ENCODE measurements around the gene SLC5A2.

SLC5A2 gene

GRCh38 chr16:31458844-31459686 lies 23.9 kb upstream of the SLC5A2 start, which contains the start of gene ARMC5 (continued):
- TF ChIP-seq, protein P1, sequence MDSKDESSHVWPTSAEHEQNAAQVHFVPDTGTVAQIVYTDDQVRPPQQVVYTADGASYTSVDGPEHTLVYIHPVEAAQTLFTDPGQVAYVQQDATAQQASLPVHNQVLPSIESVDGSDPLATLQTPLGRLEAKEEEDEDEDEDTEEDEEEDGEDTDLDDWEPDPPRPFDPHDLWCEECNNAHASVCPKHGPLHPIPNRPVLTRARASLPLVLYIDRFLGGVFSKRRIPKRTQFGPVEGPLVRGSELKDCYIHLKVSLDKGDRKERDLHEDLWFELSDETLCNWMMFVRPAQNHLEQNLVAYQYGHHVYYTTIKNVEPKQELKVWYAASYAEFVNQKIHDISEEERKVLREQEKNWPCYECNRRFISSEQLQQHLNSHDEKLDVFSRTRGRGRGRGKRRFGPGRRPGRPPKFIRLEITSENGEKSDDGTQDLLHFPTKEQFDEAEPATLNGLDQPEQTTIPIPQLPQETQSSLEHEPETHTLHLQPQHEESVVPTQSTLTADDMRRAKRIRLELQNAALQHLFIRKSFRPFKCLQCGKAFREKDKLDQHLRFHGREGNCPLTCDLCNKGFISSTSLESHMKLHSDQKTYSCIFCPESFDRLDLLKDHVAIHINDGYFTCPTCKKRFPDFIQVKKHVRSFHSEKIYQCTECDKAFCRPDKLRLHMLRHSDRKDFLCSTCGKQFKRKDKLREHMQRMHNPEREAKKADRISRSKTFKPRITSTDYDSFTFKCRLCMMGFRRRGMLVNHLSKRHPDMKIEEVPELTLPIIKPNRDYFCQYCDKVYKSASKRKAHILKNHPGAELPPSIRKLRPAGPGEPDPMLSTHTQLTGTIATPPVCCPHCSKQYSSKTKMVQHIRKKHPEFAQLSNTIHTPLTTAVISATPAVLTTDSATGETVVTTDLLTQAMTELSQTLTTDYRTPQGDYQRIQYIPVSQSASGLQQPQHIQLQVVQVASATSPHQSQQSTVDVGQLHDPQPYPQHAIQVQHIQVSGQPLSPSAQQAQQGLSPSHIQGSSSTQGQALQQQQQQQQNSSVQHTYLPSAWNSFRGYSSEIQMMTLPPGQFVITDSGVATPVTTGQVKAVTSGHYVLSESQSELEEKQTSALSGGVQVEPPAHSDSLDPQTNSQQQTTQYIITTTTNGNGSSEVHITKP (tag by site-specific recombination; IDR thresholded peaks at IDR 0.05) = peak; percentile 92
- TF ChIP-seq, protein P2, sequence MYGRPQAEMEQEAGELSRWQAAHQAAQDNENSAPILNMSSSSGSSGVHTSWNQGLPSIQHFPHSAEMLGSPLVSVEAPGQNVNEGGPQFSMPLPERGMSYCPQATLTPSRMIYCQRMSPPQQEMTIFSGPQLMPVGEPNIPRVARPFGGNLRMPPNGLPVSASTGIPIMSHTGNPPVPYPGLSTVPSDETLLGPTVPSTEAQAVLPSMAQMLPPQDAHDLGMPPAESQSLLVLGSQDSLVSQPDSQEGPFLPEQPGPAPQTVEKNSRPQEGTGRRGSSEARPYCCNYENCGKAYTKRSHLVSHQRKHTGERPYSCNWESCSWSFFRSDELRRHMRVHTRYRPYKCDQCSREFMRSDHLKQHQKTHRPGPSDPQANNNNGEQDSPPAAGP (tag by site-specific recombination; IDR thresholded peaks at IDR 0.05) = peak; percentile 86
- TF ChIP-seq, protein P3, sequence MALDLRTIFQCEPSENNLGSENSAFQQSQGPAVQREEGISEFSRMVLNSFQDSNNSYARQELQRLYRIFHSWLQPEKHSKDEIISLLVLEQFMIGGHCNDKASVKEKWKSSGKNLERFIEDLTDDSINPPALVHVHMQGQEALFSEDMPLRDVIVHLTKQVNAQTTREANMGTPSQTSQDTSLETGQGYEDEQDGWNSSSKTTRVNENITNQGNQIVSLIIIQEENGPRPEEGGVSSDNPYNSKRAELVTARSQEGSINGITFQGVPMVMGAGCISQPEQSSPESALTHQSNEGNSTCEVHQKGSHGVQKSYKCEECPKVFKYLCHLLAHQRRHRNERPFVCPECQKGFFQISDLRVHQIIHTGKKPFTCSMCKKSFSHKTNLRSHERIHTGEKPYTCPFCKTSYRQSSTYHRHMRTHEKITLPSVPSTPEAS (tag by site-specific recombination; IDR thresholded peaks at IDR 0.05) = no peak
- TF ChIP-seq ZNF391 (tag by site-specific recombination; IDR thresholded peaks at IDR 0.05; ENCODE audit: borderline replicate concordance, low read depth) (peak; percentile 28; the same call in 1 of the 2 replicates), PBX3 (CRISPR knock-in tag; IDR thresholded peaks at IDR 0.05) (peak; percentile 27), ZNF843 (tag by site-specific recombination; IDR thresholded peaks at IDR 0.05) (peak; percentile 36; the same call in 1 of the 2 replicates), ZBTB21 (tag by site-specific recombination; IDR thresholded peaks at IDR 0.05) (peak; percentile 94), GLIS1 (tag by site-specific recombination; IDR thresholded peaks at IDR 0.05) (peak; percentile 33; the same call in 1 of the 2 replicates), SETDB1 (IDR thresholded peaks at IDR 0.05; ENCODE audit: insufficient read length, low read length) (peak; percentile 32), ZNF768 (tag by site-specific recombination; IDR thresholded peaks at IDR 0.05) (no peak), ZNF701 (tag by site-specific recombination; IDR thresholded peaks at IDR 0.05) (no peak), ZNF610 (tag by site-specific recombination; IDR thresholded peaks at IDR 0.05; ENCODE audit: borderline replicate concordance) (peak; percentile 87), ZNF324 (tag by site-specific recombination; IDR thresholded peaks at IDR 0.05) (0 out of 2 replicates have a peak, but pooled peaks have one; percentile 69), ZNF518A (tag by site-specific recombination; conservative IDR thresholded peaks at IDR 0.05; ENCODE audit: low read depth) (peak; percentile 72), OVOL3 (tag by site-specific recombination; IDR thresholded peaks at IDR 0.05) (no peak), ZBTB20 (tag by site-specific recombination; IDR thresholded peaks at IDR 0.05) (peak; percentile 79; the same call in 1 of the 2 replicates), ZNF510 (tag by site-specific recombination; IDR thresholded peaks at IDR 0.05; ENCODE audit: insufficient replicate concordance) (no peak), ZNF777 (tag by site-specific recombination; IDR thresholded peaks at IDR 0.05; ENCODE audit: borderline replicate concordance) (peak; percentile 61; the same call in 1 of the 2 replicates), ZNF670 (tag by site-specific recombination; IDR thresholded peaks at IDR 0.05; ENCODE audit: low read depth) (no peak)
- TF ChIP-seq, protein P4, sequence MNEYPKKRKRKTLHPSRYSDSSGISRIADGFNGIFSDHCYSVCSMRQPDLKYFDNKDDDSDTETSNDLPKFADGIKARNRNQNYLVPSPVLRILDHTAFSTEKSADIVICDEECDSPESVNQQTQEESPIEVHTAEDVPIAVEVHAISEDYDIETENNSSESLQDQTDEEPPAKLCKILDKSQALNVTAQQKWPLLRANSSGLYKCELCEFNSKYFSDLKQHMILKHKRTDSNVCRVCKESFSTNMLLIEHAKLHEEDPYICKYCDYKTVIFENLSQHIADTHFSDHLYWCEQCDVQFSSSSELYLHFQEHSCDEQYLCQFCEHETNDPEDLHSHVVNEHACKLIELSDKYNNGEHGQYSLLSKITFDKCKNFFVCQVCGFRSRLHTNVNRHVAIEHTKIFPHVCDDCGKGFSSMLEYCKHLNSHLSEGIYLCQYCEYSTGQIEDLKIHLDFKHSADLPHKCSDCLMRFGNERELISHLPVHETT (tag by site-specific recombination; IDR thresholded peaks at IDR 0.05) = peak; percentile 50
- TF ChIP-seq, protein P5, sequence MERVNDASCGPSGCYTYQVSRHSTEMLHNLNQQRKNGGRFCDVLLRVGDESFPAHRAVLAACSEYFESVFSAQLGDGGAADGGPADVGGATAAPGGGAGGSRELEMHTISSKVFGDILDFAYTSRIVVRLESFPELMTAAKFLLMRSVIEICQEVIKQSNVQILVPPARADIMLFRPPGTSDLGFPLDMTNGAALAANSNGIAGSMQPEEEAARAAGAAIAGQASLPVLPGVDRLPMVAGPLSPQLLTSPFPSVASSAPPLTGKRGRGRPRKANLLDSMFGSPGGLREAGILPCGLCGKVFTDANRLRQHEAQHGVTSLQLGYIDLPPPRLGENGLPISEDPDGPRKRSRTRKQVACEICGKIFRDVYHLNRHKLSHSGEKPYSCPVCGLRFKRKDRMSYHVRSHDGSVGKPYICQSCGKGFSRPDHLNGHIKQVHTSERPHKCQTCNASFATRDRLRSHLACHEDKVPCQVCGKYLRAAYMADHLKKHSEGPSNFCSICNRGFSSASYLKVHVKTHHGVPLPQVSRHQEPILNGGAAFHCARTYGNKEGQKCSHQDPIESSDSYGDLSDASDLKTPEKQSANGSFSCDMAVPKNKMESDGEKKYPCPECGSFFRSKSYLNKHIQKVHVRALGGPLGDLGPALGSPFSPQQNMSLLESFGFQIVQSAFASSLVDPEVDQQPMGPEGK (tag by site-specific recombination; IDR thresholded peaks at IDR 0.05) = peak; percentile 43
